Upper lobe of left lung (tissue), 6 donors: Measurements from ENCODE around the gene GSTT4. TPM values are rescaled to one million over a fixed set of nuclear protein-coding genes. Genes with fewer than 3 reads are reported as not detected.
"Not testable (repeated sequence)": the region's sequence is repeated elsewhere in the genome, so short reads cannot be mapped to it uniquely, and the experiment has no call there.

ENCODE experiments used
- ATAC-seq, 2 donors: fragments of 200-7000 bp; cut with Tn5 transposase; one replicate each; pipeline ENCODE4 v1.9.1; 2022; ENCODE audit warnings: mild to moderate bottlenecking in 2 of 2, moderate library complexity in 2 of 2; ENCODE audit not compliant: low FRiP score in 2 of 2
- DNase-seq, 2 donors: peaks; one replicate each; pipeline ENCODE4 v3.0.0-alpha.2; 2019 to 2020
- H3K27ac ChIP-seq, 4 donors: fragments of 200-600 bp; sonication (generic); one replicate each; pipeline ENCODE4 v1.5.1; 2016 to 2019
- H3K27me3 ChIP-seq, 4 donors: fragments of 200-600 bp; sonication (generic); one replicate each; pipeline ENCODE4 v1.5.1; 2017 to 2019
- H3K36me3 ChIP-seq, 4 donors: fragments of 200-600 bp; sonication (generic); one replicate each; pipeline ENCODE4 v1.5.1; 2016 to 2019
- H3K4me1 ChIP-seq, 4 donors: fragments of 200-600 bp; sonication (generic); one replicate each; pipeline ENCODE4 v1.5.1; 2018 to 2019
- H3K4me3 ChIP-seq, 4 donors: fragments of 200-600 bp; sonication (generic); one replicate each; pipeline ENCODE4 v1.5.1; 2017 to 2019; ENCODE audit warnings: mild to moderate bottlenecking in 2 of 4, moderate library complexity in 1 of 4
- H3K9me3 ChIP-seq, 4 donors: fragments of 200-600 bp; sonication (generic); one replicate each; pipeline ENCODE4 v1.5.1; 2018 to 2019
- CTCF ChIP-seq, 6 experiments: fragments of 450-650 bp in 4 of 6; fragments of 200-600 bp in 2 of 6; sonication (generic) in 2 of 6; IDR thresholded peaks; one replicate each; pipeline ENCODE4 v1.5.1; 2016 to 2019; ENCODE audit warnings: antibody characterized with exemption in 6 of 6
- WGBS, 2 donors: methylation state at CpG; one replicate each; pipeline ENCODE4 v1.1.5; 2017 to 2018; 5-methylcytosine and 5-hydroxymethylcytosine counted together
- total RNA-seq, 6 donors: library from RNA; depleted of rRNA in 4 of 6; stranded (reverse); fragments of >200 nt in 4 of 6; gene quantifications; one replicate each; pipeline versions ENCODE4 v1.1.0 to v1.2.1, GENCODE V29; 2016 to 2021
- donor health status: DM: no; HTN: no; CAD: no; lungs with moderate emphysema.
- donor health status: DM: no; HTN: yes; CAD: no; lungs with severe emphysema.

The GSTT4 gene
- total RNA-seq, 6 donors from 2014 or later = not detected

DNA sequence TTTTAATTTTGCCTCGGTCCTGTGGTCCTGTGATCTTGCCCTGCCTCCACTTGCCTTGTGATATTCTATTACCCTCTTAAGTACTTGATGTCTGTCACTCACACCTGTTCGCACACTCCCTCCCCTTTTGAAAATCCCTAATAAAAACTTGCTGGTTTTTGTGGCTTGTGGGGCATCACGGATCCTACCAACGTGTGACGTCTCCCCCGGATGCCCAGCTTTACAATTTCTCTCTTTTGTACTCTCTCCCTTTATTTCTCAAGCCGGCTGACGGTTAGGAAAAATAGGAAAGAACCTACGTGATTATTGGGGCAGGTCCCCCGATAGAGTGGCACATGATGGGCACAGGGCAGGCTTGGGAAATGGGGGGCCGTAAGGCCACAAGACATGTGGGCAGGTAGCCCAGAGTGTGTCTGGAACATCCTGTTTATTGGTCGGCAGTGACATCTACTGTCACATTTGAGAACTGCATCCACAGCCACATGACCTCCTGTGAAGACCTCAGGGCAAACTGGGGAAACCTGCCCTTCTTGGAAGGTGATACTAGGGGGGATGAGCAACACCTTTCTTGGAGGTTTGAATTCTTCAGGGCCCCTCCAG lies 48.9 kb downstream of the GSTT4 start:
- not testable (repeated sequence) for H3K36me3 ChIP-seq, H3K27me3 ChIP-seq, H3K27ac ChIP-seq, H3K9me3 ChIP-seq, H3K4me1 ChIP-seq, H3K4me3 ChIP-seq
- peak; percentile 84 to 95 (median 89) for TF ChIP-seq CTCF (IDR thresholded peaks at IDR 0.05)
- DNase-seq (peak in 1 of 2 donors; percentile 73), ATAC-seq (peak; percentile 56 to 81)
- 25 to 28% methylated on average over 12 of the region's 12 CpGs for WGBS, 2 donors

GRCh38 chr22:23955886-23956285 lies 49.4 kb downstream of the GSTT4 start:
- not testable (repeated sequence) for H3K9me3 ChIP-seq, DNase-seq, H3K4me1 ChIP-seq, ATAC-seq, H3K36me3 ChIP-seq, H3K27me3 ChIP-seq, H3K4me3 ChIP-seq, H3K27ac ChIP-seq
- WGBS, 2 donors = 68 to 70% methylated on average over 7 to 8 of the region's 8 CpGs

- H3K9me3 ChIP-seq, DNase-seq, H3K4me1 ChIP-seq, ATAC-seq, H3K36me3 ChIP-seq, H3K27me3 ChIP-seq, H3K4me3 ChIP-seq, H3K27ac ChIP-seq: not testable (repeated sequence)
- WGBS, 2 donors = 61 to 64% methylated on average over 5 to 6 of the region's 6 CpGs
Observed at GRCh38 chr22:23954991-23955305, 50.3 kb downstream of the GSTT4 start.

- not testable (repeated sequence) for H3K27ac ChIP-seq, H3K4me1 ChIP-seq, ATAC-seq, H3K4me3 ChIP-seq, H3K9me3 ChIP-seq, DNase-seq, H3K27me3 ChIP-seq, H3K36me3 ChIP-seq
- WGBS, 2 donors = 75 to 85% methylated on average over 8 of the region's 8 CpGs
Observed at GRCh38 chr22:23954193-23954990, 50.9 kb downstream of the GSTT4 start.

- H3K27ac ChIP-seq, DNase-seq, H3K9me3 ChIP-seq, H3K27me3 ChIP-seq, H3K4me3 ChIP-seq, H3K4me1 ChIP-seq, ATAC-seq, H3K36me3 ChIP-seq: not testable (repeated sequence)
- 66 to 69% methylated on average over 4 of the region's 4 CpGs for WGBS, 2 donors
Observed at GRCh38 chr22:23953485-23953884, 51.8 kb downstream of the GSTT4 start.

DNA sequence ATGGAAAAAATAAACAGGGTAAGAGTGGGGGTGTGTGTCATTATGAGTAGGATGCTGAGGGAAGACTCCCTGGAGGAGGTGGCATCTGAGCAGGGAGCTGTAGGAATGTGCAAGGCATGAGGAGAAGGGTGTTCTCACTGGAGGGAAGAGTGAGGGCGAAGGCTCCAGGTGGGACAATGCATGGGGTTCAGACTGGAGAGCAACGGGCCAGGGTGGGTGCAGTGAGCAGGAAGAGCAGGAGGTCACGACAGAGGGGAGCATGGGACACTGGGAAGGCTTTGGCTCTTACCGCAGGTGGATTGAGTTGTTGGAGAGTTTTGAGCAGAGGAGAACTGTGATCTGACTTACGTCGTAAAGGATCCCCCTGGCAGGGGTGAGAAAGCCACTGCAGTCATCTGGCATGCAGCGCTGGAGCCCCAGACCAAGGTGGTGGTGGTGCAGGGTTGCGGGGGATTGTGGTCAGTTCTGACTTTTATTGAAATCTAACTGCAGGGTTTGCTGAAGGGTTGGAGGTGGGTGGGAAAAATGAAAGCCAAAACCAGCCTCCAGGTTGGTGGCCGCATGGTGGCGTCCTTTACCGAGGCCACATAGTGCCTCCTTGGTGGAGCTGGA lies 52.4 kb downstream of the GSTT4 start:
- peak in 1 of 2 donors; percentile 22 for DNase-seq
- not testable (repeated sequence) for H3K4me3 ChIP-seq, ATAC-seq, H3K9me3 ChIP-seq, H3K27me3 ChIP-seq, H3K36me3 ChIP-seq, H3K27ac ChIP-seq, H3K4me1 ChIP-seq
- WGBS, 2 donors = 64 to 78% methylated on average over 11 of the region's 11 CpGs

DNA sequence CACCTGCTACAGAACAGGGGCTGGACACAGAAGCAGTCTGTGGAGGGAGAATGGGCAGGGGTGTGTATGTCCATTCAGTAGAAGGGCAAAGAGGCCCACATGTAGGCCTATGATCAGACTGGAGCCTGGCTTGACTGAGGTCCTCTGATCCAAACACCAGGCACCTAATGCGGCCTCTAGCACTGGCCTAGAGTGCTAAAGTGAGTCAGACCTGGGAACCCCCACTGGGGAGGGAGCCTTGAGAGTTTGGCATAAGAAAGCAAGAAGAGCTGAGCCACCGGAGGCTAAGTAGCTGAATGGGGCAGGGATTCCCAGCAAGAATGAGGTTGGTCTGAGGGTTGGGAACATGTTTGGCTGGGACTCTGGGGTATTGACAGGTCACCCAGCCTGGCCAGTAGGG lies 53.9 kb downstream of the GSTT4 start:
- H3K4me3 ChIP-seq, H3K36me3 ChIP-seq, DNase-seq, ATAC-seq, H3K4me1 ChIP-seq, H3K27ac ChIP-seq, H3K27me3 ChIP-seq, H3K9me3 ChIP-seq: not testable (repeated sequence)
- WGBS, 2 donors = 63 to 74% methylated on average over 1 to 2 of the region's 2 CpGs

DNA sequence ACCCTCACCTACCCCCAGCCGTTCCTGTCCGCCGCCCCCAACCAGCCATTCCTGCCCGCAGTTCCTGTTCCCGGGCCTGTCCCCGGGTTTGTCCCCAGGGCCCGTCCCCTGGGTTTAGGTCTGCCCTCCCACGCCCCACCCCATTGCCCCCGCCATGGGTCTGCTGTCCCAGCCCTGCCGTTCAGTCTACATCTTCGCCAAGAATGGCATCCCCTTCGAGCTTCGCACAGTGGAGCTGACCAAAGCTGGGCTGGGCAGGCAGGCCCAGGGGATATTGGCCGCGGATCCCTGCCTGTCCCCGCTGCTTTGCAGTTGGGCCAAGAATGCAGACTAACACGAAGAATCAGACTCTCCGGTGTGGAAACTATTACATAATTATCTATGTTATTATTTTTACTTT lies 55.5 kb downstream of the GSTT4 start:
- not testable (repeated sequence) for H3K4me3 ChIP-seq, H3K27ac ChIP-seq, H3K9me3 ChIP-seq, H3K4me1 ChIP-seq, ATAC-seq, H3K36me3 ChIP-seq, H3K27me3 ChIP-seq
- WGBS, 2 donors = 82 to 91% methylated on average over 18 of the region's 18 CpGs
- DNase-seq = peak in 1 of 2 donors; percentile 52

Other genes starting within 250 kb of the GSTT4 start
- 1 to 10 TPM in 5 of 6 donors, under 1 TPM in 1; 0.29 to 7.3 (median 4.6) TPM for gene C22orf15, start 242.5 kb downstream of the GSTT4 start, total RNA-seq
- gene CHCHD10, start 237.5 kb downstream of the GSTT4 start, total RNA-seq = 100 to 1,000 TPM in 1 of 6 donors, 10 to 100 TPM in 4, 1 to 10 TPM in 1; 9.1 to 130 (median 39.0) TPM
- gene MMP11, start 232.6 kb downstream of the GSTT4 start, total RNA-seq = 1 to 10 TPM in 2 of 6 donors, under 1 TPM in 1, not detected in 3; 0.57 to 7.7 (median 2.9) TPM
- 10 to 100 TPM; 42.8 to 72.8 (median 57.1) TPM for gene SMARCB1, start 218.5 kb downstream of the GSTT4 start, total RNA-seq
- 10 to 100 TPM in 2 of 6 donors, 1 to 10 TPM in 4; 1.9 to 14.8 (median 5.5) TPM for gene DERL3, start 166.4 kb downstream of the GSTT4 start, total RNA-seq
- 10 to 100 TPM in 5 of 6 donors, 1 to 10 TPM in 1; 9.9 to 31.4 (median 16.5) TPM for gene SLC2A11, start 147.6 kb downstream of the GSTT4 start, total RNA-seq
- gene MIF, start 111.1 kb downstream of the GSTT4 start, total RNA-seq = 100 to 1,000 TPM in 5 of 6 donors, 10 to 100 TPM in 1; 54.5 to 388 (median 298) TPM
- 10 to 100 TPM in 1 of 6 donors, 1 to 10 TPM in 5; 1.9 to 19.8 (median 7.5) TPM for gene GSTT2B, start 44.3 kb downstream of the GSTT4 start, total RNA-seq
- gene DDTL, start 38.6 kb downstream of the GSTT4 start, total RNA-seq = 1 to 10 TPM in 3 of 6 donors, under 1 TPM in 1, not detected in 2; 0.91 to 5.7 (median 2.5) TPM
- gene DDT, start 31.0 kb downstream of the GSTT4 start, total RNA-seq = 100 to 1,000 TPM; 113 to 190 (median 127) TPM
- gene GSTT2, start 25.3 kb downstream of the GSTT4 start, total RNA-seq = under 1 TPM in 2 of 6 donors, not detected in 4; 0.29 to 0.88 TPM
- 100 to 1,000 TPM in 2 of 6 donors, 10 to 100 TPM in 4; 55.3 to 176 (median 95.3) TPM for gene CABIN1, start 5.9 kb upstream of the GSTT4 start, total RNA-seq
- gene SUSD2, start 176.0 kb upstream of the GSTT4 start, total RNA-seq = 100 to 1,000 TPM; 191 to 645 (median 348) TPM
- gene GGT5, start 239.6 kb upstream of the GSTT4 start, total RNA-seq = 10 to 100 TPM in 5 of 6 donors, 1 to 10 TPM in 1; 4.2 to 47.4 (median 29.6) TPM